Stimulated activated naive CD4-positive, alpha-beta T cell treated with Interleukin-2 at 50 U/mL for 16 hours (primary cell): ENCODE measurements around the gene ATXN3L.

Source experiments
- DNase-seq: peaks from one replicate; lab custom pipeline; 2025; lab: John Stamatoyannopoulos, UW

The ATXN3L gene

GRCh38 chrX:13319953-13320352 lies at the start of gene ATXN3L:
TSS of gene ATXN3L (minus strand) at chrX:13320053. CDS start at chrX:13319934, 119 bp downstream.
- no peak for DNase-seq

- DNase-seq: no peak
Observed at GRCh38 chrX:13369256-13370030, 49.6 kb upstream of the ATXN3L start.

DNA sequence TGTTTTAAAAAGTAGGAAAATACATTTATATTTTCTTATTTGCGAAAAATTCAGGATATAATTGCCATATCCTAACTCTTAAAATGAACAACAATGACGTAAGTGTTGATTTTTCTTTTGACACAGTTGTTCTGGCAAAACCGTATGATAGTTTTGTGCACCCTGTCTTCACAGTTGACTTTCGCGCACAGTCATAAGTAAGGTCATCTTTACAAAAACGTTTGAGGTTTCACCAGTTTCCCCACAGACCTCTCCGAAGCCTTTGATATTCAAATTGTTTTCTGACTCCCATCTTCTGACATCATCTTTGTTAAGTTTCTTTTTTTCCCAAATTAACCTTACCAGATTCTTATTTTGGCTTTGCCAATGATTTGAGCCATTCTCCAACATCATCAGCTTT lies 48.1 kb upstream of the ATXN3L start:
- DNase-seq: no peak

DNA sequence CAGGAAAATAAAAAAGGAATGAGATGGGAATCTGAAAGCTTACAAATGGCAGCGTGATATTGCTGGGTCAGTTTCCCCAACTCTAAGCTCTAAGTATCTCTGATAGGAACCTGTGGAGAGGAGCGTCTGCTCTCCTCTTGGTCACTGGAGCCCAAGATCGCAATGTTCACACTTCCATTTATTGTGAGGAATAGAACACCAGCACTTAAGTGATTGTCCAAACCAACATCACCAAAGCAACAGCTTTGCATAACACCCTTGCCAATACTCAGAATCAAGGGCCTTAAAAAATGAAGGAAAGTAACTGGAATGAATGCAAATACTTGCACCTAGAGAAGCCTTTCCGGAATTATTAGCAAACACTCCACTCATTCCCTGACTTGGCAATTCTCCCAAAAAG lies 46.8 kb upstream of the ATXN3L start:
- no peak for DNase-seq

GRCh38 chrX:13365161-13365560 lies 45.3 kb upstream of the ATXN3L start:
- DNase-seq: no peak

GRCh38 chrX:13364230-13364857 lies 44.5 kb upstream of the ATXN3L start:
- no peak for DNase-seq

DNA sequence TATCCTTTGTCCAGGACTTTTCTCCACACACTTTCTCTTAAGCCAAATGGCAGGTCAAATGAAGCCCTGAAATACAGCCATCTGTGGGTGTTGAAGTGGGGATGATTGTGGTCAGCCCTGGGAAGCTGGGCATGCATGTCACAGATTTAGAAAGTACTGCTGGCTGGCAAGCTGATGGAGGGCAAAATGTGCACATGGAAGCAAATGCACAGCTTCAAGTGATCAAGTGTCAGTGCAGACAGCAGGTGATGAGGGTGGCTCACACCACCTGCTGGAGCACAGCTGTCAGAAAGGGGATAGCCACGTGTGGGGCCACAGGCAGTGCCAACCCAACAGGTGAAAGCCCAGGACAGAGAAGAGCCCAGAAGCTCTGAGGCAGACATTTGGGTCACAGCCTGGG lies 40.3 kb upstream of the ATXN3L start:
- DNase-seq: no peak

GRCh38 chrX:13357925-13358324 lies 38.1 kb upstream of the ATXN3L start:
- no peak for DNase-seq

GRCh38 chrX:13346646-13347045 lies 26.8 kb upstream of the ATXN3L start:
- no peak for DNase-seq

DNA sequence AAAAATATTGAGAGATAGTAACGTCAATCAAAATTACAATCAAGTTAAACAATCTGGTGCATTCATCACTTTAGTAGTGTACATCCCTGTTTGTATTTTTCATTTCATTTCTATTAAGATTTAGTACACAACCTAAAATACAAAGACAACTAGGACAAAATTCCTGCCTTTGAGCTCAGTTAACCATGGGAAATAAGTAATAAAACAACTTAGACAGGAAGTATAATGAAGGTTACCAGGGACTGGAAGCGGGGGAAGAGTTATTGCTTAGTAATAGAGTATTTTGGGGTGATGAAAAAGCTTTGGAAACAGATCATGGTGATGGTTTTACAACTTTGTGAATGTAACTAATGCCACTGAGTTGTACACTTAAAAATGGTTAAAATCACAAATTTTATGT lies 25.6 kb upstream of the ATXN3L start:
- no peak for DNase-seq

DNA sequence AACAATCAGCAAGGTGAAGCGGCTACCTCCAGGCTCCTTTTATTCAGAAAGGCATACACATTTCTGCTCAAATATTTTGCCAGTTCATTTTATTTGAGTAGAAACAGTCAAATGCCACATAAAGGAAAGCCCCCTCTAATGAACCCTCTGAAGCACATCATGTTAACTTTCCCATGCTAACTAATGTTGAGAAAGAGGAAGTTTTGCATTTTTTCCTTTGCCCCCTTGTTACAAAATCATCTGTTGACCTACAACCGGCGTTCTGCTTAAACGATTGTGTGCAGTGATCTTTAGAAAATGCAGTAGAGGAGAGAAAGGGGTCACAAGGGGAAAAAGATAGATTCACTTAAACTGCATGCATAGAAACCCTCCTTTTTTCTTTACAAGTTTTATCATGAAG lies 25.2 kb upstream of the ATXN3L start:
- DNase-seq: no peak

GRCh38 chrX:13341491-13342101 lies 21.7 kb upstream of the ATXN3L start:
- no peak for DNase-seq

- no peak for DNase-seq
Observed at GRCh38 chrX:13340182-13340791, 20.4 kb upstream of the ATXN3L start.

DNA sequence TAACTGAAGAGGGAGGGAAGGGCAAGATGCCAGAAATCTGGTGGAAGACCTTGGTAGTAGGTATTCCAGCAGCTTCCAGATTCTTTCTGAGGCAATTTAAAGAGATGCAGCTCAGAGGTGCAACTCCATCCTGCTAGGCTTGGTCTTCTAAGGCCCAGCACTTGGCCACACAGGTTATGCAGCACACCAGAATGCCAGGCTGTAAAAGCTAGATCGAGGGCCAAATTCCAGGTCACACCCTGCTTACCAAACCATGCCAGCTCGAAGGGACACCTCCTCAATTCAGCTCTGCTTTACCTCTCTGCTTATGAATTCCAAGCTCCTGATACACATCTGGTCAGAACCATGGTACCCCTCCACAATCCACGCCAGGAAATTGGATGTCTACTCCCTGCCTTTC lies 19.8 kb upstream of the ATXN3L start:
- no peak for DNase-seq

DNA sequence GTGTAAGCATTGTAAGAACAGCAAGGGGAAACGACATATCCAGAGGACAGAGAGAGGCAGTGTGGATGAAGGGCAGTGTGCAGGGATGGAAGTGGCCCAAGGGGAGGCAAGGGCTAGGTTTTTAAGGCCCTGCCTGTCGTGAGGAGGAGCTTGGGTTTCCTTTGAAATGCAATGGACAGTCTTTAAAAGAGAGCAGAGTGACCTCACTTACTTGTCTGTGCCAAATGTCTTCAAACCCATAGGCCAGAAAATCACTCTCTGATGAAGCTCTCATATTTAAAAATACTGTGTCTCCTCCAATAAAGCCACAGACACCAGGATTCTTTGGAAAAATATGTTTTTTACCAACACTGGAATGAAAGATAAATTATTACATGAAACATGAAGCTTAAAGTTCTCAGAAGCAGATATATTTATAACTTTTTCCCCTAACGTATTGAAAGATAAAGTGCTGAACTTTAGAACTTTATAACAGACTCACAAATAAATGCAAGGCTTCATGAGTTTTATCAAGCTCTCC lies 19.2 kb upstream of the ATXN3L start:
- no peak for DNase-seq

- DNase-seq: no peak
Observed at GRCh38 chrX:13334491-13334890, 14.6 kb upstream of the ATXN3L start.

DNA sequence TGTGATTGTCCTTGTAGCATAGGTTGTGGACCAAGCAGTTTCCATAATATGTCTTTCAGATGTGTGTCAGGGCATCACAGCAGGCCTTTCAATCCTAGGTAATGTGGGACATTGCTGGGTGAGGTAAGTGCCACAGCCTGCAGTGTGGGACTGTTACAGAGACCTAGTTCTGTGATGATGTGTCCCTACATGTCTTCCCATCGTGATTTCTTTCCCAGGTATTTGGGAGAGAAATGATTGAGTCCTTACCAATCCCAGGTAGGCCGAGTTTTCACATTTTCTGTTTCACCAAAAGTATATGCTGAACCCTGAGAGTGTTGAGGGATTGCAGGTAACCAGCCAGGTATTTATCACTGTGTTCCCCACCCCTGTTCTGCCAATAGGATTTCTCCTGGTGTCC lies 10.6 kb upstream of the ATXN3L start:
- no peak for DNase-seq

DNA sequence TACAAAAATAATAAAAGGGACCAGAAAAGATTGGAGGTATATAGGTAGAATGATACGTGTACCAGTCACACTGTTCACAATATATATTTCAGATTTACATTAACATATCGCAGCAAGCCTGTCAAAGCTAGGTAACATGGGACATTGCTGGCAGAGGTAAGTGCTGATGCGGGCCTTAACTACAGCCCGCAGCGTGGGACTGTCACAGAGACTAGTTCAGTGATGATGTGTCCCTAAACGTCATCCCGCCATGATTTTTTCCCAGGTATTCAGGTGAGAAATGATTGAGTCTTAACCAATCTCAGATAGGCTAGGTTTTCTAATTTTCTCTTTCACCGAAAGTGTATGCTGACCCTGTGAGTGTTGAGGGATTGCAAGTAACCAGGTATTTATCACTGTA lies 7.8 kb upstream of the ATXN3L start:
- no peak for DNase-seq

- no peak for DNase-seq
Observed at GRCh38 chrX:13323241-13323640, 3.4 kb upstream of the ATXN3L start.

DNA sequence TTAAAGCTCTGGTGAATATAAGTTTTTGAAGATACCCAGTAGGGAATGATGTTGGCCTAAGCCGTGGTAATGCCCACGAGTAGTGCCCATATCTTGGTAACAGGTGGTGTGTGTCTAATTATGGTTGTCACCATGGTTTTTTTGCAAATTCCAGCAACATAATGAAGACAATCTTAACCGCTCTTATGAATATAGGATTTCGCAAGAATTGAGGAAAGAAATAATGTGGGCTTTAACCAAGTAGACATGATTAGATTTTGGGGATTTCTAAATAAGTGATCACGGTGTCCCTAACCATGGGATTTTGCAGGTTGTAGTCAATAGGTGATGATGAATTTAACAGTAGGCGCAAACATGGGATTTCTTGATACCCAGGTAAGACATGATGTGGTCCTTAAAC lies 2.5 kb downstream of the ATXN3L start:
- no peak for DNase-seq

- no peak for DNase-seq
Observed at GRCh38 chrX:13311560-13311959, 8.3 kb downstream of the ATXN3L start.

- no peak for DNase-seq
Observed at GRCh38 chrX:13309631-13310030, 10.2 kb downstream of the ATXN3L start.

DNA sequence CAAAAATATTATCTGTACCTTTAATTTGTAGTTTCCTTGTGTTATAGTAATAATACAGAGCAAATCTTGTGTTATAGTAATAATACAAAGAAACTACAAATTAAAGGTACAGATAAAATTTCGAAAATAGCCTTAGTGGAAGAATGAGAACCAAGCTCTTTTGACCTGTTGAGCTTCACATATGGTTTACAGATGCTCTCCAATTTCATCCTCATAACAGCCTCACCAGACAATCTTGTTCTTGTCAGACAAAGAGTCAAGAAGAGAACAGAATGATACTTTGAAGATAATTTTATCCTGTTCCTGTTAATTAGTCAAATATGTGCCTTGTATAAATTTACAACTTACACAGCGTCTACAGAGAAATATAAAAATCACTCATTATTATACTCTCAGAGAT lies 12.8 kb downstream of the ATXN3L start:
- DNase-seq: no peak
